ENCODE measurements around the gene OSMR.

The OSMR gene

GRCh38 chr5:38845526-38846378 is at the start of gene OSMR:
TSS of gene OSMR (plus strand) at chr5:38846012. CDS start at chr5:38869045, 23,033 bp downstream.
- in situ Hi-C loops (cut with HindIII; ENCODE audit: low sequenced_read_pairs), result no loop called here

DNA sequence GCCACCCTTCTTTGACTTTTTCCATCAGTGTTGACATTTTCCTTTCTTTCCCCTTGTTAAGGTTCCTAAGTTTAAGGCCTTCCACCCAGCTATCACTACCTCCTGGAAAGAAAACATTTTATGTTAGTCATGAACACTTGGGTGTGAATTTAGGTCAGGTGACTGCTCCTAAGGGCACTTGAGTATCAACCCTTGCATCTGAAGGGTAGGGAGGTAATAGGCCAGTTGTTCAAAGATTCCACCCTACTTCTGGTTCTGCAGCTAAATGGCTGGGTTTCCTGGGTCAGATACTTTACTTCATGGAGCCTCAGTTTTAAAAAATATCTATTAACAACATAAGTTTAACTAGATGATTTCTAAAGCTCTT is 49.1 kb upstream of the OSMR start:
- in situ Hi-C loops (cut with HindIII; ENCODE audit: low sequenced_read_pairs), result no loop called here

DNA sequence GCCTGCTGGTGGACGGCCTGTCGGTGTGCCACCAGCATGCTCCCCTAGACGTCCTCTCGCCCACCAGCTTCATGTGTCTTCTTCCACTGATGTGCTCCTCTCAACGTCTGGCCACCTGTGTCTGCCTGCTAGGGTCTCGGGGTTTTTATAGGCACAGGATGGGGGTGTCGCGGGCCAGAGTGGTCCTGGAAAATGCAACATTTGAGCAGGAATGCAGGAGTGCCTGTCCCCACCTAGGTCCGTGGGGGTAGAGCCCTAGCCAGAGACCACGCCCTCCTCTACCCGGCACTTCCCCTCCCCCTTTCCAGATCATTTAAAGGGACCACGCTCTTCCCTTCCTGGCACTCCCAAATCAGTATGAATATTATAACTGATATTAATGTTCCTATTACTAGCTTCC is 48.0 kb upstream of the OSMR start:
- in situ Hi-C loops (cut with HindIII; ENCODE audit: low sequenced_read_pairs), result no loop called here

DNA sequence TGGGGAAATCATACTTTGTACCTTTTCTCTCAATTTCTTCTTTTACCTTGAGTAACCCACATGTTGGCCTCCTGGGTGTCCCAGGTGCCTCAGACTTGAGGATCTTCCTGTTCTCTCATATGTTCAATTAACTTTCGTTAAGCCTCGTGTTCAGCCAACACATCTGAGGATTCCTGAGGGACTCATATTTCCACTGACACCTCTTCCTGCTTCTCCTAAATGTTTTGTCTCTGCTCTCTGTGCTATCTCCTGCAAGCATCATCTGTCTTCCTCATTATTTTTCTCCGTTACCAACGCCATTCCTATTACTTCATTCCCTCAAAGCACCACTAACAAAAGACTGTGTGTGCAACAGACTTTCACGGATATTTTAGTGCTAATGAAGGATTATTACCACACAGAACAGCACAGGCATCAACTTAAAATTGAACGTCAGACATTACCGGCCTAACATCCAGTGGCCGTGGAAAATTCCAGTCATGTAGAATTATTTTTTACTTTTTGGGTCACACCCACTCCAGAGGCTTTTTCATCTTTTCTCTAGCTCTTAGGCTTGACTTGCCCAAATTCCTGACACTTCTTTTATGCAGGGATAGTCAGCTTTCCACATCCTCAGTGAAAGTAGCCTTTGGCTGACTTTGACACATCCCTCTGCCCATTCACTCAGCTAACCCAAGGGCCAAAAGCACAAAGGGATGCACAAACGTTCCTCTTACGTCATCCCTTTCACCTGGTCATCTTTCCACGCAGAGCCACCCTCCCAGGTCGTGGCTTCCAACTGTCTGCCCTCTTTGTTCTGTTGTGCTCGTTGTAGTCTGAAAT is 46.0 kb upstream of the OSMR start:
- in situ Hi-C loops (cut with HindIII; ENCODE audit: low sequenced_read_pairs), result no loop called here

GRCh38 chr5:38800515-38800914 is 45.3 kb upstream of the OSMR start:
- in situ Hi-C loops (cut with HindIII; ENCODE audit: low sequenced_read_pairs), result no loop called here

GRCh38 chr5:38802125-38802524 is 43.7 kb upstream of the OSMR start:
- in situ Hi-C loops (cut with HindIII; ENCODE audit: low sequenced_read_pairs), result no loop called here

GRCh38 chr5:38803246-38803645 is 42.6 kb upstream of the OSMR start:
- in situ Hi-C loops (cut with HindIII; ENCODE audit: low sequenced_read_pairs), result no loop called here

DNA sequence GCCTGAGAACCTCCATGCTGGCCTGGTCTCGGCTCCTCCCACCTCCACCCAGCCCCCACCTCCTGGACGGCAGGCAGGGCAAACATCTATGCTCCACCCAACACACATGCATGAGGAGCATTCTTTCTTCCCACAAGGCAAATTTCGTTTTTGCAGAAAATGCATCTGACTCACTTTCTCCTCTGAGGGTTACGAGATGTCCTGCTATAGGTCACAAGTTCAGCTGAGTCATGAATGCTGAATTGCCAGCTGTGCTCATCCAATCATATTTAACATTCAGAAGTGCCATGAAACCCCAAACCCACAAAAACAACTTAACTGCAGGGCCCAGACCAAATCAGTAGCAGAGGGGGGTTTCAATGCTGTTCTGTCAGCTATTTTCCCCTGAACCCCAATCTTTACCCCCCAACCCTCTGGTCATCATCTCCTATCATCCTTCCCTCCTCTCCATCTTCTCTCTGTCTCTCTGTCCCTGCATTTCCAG is 39.0 kb upstream of the OSMR start:
- in situ Hi-C loops (cut with HindIII; ENCODE audit: low sequenced_read_pairs), result loop anchor here (5.0 kb wide), 1 partner anchor 370 kb away; no protein-coding TSS in a partner anchor

- in situ Hi-C loops (cut with HindIII; ENCODE audit: low sequenced_read_pairs), result loop anchor here (5.0 kb wide), 1 partner anchor 371 kb away; no protein-coding TSS in a partner anchor
Measured at GRCh38 chr5:38807570-38808483, 38.0 kb upstream of the OSMR start.

DNA sequence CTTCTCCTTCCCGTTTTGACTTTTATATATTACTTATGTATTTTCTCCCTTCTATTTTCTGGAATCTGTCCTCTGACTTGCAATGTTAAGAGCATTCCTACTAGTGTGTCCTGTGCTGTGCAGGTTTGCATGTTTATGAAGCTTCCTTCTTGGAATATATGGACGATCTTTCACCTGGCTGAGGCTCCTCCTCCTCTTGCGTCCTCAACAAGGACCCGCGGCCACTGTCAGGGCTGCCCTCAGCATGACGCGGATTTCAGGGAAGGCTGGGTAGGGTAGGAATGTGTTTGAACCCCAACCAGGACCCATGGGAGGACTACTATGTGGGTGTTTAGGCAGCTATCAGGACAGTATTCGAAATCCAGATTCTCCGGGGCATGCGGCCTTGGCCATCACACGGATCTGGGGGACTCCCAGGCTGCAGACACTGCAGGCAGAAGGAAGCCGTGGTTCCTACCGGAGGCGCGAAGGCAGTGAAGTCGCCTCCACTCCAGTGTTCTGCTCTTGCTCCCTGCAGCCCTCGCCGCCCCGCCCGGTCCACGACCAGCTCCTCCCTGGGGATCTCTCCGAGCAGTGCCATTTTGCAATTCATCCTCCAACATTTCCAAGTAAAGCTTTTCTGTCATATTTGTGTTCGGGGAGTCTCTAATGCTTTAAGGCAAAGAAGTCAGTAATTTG is 37.0 kb upstream of the OSMR start:
- in situ Hi-C loops (cut with HindIII; ENCODE audit: low sequenced_read_pairs), result loop anchor here (5.0 kb wide), 1 partner anchor 372 kb away; no protein-coding TSS in a partner anchor

DNA sequence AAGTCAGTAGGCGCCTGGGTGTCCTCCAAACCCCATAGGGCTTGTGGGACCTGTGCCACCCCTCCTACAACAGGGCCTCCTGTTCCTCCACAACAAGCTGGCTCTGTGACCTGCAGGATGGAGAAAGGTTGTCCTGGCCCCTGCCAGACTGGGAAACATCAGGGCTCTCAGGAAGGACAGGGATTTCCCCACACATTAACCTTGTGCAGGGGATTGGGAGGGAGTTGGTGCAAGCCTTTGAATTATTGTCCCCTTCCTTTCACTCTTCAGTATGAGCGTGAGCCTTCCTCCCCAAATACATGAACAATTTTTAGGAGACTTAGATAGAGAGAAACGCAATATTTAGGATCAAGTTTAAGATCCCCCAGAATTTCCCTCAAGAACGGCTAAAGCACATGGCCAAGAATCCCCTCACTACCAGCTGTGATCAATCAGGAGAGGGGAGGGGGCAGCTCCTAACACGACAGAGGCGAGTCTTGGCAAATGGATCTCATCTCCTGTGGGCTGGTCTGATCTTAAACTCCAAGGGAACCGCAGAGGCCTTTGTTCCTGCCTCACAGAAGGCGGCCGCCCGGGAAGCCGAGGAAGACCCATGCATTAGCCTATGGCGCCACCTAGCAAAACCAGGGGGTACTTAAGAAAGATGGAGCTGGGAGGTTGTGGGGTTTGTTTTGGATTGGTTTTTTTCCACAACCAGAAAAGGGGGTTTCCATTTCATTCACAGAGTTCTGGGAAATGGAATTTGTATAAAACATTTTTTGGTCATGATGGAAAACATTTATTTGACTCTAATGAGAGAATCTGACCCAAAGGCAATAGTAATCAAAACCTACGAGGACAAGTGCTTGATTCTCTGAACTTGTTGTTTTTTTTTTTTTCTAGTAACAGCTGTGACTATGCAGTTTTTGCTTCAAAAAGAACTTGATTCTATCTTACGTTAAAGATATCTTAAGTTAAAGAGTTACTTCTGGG is 36.1 kb upstream of the OSMR start:
- in situ Hi-C loops (cut with HindIII; ENCODE audit: low sequenced_read_pairs), result loop anchor here (5.0 kb wide), 1 partner anchor 372 kb away; no protein-coding TSS in a partner anchor

DNA sequence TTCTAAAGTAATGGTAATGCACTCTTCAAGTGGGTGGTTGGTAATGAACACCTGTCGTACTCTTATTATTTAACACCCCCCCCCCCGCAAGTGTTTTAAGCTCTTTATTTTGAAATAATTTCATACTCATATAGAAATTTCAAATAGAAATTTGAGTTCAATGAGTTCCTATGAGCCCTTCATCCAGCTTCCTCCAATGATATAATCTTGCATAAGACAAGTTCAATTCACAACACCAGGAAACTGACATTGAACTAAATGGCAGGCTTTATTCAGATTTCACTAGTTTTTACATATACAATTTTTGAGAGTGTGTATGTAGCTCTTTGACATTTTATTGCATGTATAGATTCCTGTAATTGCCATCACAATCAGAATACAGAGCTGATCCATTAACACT is 30.9 kb upstream of the OSMR start:
- in situ Hi-C loops (cut with HindIII; ENCODE audit: low sequenced_read_pairs), result no loop called here

DNA sequence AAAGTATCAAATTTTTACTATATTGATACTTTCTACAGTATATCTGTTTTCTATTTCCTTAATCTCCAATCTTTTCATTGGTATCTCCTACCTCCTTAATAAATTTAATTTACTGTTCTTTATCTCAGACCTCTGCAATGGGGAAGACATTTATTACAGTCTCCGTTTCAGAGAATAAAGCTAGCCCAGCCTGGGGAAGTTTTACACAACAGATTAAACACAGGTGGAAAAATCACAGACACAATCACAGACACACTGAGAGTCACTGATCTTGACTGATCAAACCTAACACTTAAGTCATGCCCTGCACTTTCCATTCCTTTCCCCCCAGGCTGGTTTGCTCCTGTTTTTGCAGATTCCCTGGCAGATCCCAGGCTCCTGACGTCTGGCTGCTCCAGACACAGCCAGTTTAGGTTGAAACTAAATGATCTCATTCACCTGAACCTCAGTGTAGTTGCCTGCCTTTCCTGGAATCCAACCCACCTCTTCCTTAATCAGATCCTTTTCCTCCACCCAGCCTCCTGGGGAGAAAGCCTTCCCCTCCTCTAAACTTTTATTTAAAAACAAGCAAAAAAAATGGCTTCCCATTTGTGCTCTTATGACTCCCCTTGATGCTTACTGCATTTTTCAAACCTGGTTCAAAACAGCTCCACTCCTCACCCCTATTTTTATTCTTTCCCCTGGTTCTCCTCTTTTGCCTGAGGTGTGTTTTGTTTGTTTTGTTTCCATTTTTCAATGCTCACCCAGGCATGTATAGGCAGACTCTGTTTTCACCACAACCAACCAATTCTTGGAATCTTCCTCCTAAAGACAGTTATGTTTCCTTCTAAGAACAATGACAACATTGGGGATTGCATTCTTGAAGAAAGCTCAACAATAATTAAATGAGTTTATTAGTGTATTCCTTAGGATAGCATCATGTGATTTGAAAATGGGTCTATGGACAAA is 29.5 kb upstream of the OSMR start:
- in situ Hi-C loops (cut with HindIII; ENCODE audit: low sequenced_read_pairs), result no loop called here

- in situ Hi-C loops (cut with HindIII; ENCODE audit: low sequenced_read_pairs), result no loop called here
Measured at GRCh38 chr5:38821679-38822078, 24.1 kb upstream of the OSMR start.

DNA sequence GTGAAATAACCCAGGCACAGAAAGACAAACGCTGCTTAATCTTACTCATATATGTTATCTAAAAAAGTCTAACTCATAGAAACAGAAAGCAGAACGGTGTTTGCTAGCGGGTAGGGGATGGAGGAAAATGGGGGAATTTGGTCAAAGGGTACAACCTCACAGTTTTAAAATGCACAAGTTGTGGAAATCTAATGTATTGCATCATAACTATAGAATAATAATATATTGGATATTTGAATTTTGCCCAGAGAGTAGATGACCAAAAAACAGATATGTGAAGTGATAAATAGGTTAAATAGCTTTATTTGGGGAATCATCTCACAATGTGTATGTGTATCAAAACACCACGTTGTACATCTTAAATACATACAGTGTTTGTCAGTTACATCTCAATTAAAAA is 22.3 kb upstream of the OSMR start:
- in situ Hi-C loops (cut with HindIII; ENCODE audit: low sequenced_read_pairs), result no loop called here

- in situ Hi-C loops (cut with HindIII; ENCODE audit: low sequenced_read_pairs), result no loop called here
Measured at GRCh38 chr5:38824821-38825220, 21.0 kb upstream of the OSMR start.

DNA sequence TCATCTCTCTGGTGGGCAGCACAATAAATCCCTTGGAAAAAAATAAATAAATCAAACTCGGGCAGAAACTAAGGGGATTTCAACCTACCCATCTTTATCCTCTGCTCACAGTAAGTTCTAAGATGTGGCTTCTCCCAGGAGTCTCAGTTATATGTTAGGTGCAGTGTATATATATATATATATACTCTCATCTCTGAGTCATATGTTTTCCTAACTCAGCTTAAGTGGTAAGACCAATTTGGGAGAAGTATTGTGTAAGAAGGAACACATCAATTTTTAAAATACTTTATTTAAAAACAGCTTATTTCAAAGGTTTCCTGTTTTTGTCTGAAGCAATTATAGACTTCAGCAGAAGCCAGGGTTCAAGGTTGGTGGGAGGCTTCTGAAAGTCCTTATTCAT is 20.3 kb upstream of the OSMR start:
- in situ Hi-C loops (cut with HindIII; ENCODE audit: low sequenced_read_pairs), result no loop called here

DNA sequence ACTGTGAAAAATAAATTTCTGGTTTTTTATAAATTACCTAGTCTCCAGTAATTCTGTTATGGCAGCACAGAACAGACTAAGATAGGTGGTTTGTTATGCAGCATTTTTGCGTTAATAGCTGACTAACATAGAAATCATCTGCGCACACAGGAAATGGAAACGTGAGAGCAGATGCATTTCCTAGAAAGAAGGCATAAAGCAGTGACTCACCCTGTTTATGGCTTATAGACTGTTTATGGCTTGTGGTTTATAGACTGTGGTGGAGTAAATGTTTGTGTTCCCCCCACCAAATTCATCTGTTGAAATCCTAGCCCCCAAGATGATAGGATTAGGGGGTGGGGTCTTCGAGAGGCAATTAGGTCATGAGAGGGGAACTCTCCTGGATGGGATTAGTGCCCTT is 18.3 kb upstream of the OSMR start:
- in situ Hi-C loops (cut with HindIII; ENCODE audit: low sequenced_read_pairs), result no loop called here

Data from endothelial cell of hepatic sinusoid (primary cell).